NCI-H446 treated with DMSO at 0.1 percent for 48 hours (cell line): ENCODE measurements around the gene WDFY4.
"Not testable (repeated sequence)": the region's sequence is repeated elsewhere in the genome, so short reads cannot be mapped to it uniquely, and the experiment has no call there.

Experiments
- DNase-seq: peaks from one replicate; lab custom pipeline; 2025; lab: John Stamatoyannopoulos, UW

WDFY4 gene

DNA sequence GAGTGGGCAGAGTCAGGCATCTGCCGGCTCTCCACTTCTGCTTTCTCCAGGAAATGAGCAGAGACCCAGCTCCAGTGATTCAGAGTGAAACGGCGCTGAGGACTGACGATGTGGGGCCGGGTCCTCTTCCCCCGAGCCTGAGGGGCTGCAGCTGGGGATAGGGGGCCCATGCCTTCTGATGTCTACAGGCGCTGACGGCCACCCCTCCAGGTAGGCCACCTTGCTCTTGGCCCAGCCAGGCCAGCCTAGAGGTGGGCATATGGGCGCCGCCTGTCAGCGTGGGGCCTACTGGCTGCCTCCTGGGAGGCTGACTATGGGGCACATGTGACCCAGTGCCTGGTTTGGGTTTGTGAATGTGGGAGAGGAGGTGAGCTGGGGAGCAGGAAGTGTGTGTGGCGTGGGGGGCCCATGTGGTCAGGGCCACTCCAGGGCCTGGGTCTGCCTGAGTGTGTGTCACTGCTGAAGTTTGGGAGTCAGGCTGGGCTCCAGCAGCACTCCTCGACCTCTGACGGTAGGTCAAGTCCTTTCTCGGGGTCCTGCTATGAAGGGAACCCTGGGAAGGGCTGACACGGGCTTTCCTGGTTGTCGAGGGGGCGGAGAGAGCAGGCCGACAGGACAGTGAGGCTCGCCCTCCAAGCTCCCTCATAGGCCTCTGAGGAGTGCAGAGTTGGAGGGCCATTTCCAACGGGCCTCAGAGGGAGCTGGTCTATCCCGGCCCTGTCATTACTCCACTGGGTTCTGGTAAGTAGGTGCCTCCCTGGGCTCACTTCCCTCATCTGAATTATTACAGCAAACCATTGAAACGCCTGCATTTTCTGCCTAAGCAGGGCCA, at the start of gene WDFY4:
Gene WDFY4, plus strand, starts transcription at position 82 of the 832 bp plus-strand sequence. CDS start 24,860 bp downstream, outside the sequence.
- no peak for DNase-seq

DNA sequence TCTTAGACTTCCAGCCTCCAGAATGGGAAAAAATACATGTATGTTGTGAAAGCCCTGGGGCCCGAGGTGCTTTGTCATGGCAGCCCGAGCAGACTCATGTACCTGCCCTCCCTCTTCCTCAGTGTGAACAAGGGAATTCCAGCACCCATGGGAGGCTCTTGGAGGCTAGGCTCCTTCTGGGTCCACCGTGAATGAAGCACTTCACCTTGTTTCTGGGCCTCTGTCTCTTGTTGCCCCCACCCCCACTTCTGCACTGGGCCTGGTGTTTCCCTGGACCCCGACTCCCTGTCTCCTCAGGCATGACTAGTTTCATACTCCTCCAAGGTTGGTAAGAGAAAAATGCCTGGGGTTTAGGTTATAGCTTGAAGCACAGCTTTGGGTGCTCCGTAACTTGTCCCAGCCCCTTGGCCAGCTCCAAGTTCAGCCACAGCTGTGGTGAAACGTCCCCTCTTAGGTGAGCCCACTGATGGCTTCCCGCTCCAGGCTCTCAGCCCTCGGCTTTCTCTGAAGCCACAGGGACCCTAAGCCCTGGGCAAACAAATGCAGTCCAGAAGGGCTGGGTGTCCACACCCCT, 49.6 kb upstream of the WDFY4 start:
- no peak for DNase-seq

DNA sequence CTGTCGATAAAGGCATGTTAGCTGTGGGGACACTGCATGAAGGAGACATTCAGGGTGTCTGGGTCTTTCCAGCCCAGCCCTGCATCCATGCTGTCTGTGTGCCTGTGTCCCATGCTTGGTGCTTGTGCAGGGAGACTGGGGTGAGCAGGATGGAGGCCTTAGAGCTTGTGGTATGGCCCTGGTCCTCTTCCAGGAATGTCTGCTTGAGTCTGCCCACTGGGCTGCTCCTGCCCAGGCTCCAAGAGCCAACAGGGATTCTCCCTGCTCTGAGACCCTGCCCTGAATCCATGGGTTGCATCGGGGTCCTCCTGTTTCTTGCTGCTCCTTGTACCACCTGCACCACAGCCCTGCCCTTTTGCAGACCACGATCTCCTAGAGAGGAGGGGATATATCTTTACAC, 48.4 kb upstream of the WDFY4 start:
- DNase-seq = no peak

GRCh38 chr10:48636901-48637300, 47.8 kb upstream of the WDFY4 start:
- DNase-seq = no peak

DNA sequence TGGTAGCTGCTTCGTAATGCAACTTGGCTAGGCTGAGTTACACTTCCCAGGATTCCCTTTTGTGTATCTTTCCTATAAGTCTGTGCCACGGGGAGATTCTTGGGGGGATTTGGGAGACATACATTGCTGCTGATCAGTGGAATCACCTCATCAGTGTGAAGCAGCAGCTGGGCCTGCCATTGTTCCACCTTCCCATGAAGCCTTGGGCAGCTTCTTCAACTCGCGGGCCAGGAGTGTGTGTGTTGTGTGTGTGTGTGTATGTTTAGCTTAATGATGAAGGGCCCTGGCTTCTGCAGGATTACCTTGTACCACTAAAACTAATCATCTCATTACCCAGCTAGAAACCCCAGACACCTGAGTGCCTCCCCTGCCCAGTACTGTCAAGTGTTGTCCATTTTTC, 46.5 kb upstream of the WDFY4 start:
- no peak for DNase-seq

- DNase-seq = no peak
Measured at GRCh38 chr10:48638739-48639527, 45.7 kb upstream of the WDFY4 start.

DNA sequence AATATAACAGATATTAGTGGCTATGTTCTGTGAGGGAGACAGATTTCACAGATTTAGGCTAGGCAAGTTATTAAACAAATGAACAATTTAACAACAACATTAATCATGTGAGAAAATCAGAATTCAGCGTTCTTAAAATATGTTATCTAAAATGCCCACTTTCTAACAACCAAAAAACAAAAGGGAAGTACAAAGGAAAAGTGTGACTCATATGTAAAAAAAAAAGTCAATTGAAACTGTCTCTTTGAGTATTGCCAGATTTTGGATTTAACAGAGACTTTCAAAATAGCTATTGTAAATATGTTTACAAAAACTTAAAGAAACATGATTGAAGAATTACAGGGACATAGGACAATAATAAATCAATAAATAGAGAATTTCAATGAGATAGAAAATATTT, 45.0 kb upstream of the WDFY4 start:
- DNase-seq = no peak

DNA sequence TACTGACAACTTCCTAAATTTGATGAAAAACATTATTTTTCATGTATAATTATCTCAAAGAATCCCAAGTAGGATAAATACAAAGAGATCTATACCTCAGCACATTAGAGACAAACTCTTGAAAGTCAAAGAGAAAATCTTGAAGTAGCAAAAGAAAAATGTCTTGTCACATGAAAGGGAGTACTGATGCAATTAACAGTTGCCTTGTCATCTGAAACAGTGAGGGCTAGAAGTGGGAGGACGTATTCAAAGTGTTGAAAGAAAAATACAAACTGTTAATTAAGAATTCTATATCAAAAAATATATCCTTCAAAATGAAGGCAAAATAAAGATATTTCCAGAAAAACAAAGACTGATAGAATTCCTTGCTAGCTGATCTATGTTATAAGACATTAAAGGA, 44.3 kb upstream of the WDFY4 start:
- DNase-seq = no peak

GRCh38 chr10:48641099-48641690, 43.5 kb upstream of the WDFY4 start:
- not testable (repeated sequence) for DNase-seq

GRCh38 chr10:48645600-48645999, 39.1 kb upstream of the WDFY4 start:
- DNase-seq = no peak

DNA sequence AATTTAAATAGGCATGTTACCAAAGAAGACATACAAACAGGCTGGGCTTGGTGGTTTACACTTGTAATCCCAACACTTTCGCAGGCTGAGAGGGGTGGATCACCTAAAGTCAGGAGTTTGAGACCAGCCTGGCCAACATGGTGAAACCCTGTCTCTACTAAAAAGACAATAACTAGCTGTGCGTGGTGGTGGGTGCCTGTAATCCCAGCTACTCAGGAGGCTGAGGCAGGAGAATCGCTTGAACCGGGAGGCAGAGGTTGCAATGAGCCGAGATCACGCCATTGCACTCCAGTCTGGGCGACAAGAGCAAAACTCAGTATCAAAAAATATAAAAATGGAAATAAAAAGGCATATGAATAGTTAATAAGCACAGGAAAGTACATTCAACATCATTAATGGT, 37.6 kb upstream of the WDFY4 start:
- not testable (repeated sequence) for DNase-seq

GRCh38 chr10:48648172-48648942, 36.3 kb upstream of the WDFY4 start:
- DNase-seq = no peak

DNA sequence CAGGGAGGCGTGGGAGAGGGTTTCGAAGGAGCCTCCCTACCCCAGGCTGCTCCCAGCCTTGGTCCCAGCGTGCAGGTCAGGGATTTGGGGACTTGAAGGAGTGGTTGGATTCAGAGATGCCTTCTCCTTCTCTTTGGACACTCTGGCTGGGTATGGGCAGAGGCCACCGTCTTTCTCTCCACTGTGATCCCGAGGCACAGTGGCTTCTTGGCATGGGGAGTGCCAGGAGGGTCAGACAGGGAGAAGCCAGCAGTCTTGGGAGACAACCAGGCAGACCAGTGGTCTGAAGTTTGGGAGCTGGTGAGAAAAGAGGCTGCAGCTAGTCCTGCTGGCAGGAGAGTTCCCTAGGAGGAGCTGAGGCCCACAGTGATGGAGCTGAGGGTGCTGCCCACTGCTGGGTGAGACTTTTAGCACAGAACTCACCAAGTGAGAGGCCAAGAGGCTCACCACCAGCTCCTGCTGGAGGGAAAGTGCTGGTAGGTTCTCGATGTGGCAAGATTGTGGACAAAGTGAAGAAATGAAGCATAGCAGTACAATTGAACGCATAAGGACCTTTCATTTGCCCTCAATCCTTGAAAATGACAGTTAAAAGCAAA, 35.2 kb upstream of the WDFY4 start:
- DNase-seq = no peak

- DNase-seq = no peak
Measured at GRCh38 chr10:48651293-48651692, 33.4 kb upstream of the WDFY4 start.

DNA sequence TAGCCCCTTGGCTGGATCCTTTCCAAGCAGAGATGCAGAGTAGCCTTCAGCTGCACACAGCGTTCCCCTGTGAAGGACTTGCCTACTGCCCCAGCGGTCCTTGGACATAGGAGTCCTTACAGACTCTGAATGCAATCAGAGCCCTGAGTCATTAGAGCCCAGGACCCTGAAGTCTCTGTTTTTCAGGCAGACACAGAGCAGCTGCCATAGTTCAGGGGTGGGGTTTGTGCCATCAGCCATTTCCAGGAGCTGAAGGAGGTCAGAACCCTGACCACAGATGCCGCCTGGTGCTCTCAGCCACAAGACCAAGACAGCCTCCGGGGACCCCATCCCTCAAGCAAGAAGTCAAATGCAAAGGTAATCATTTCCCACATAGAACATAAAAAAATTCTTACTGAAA, 32.8 kb upstream of the WDFY4 start:
- no peak for DNase-seq

GRCh38 chr10:48652344-48652743, 32.3 kb upstream of the WDFY4 start:
- no peak for DNase-seq

DNA sequence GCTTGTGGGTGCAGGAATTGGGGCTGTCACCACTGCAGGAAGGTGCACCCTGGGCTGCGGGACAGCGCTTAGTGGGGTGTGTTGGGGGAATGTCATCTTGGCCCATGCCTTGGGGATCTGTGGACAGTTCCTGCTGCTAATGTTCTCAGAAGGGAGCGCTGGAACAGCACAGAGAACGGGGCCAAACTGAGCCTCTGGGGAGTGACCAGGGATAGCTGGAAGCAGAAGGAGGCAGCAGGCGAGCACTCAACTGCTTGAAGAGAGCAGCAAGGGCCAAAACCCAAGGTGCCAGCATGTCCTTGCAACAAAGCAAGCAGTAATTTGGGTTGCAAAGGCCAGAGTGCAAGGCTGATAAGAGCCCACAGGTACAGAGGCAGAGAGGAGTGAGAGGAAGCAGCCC, 31.3 kb upstream of the WDFY4 start:
- DNase-seq = no peak

GRCh38 chr10:48653944-48654698, 30.6 kb upstream of the WDFY4 start:
- no peak for DNase-seq

- no peak for DNase-seq
Measured at GRCh38 chr10:48655411-48656240, 29.0 kb upstream of the WDFY4 start.
